ENCODE measurements around the gene EXOC3L4. TPM values are rescaled to one million over a fixed set of nuclear protein-coding genes. Genes with fewer than 3 reads are reported as not detected.

The EXOC3L4 gene
- total and polyA plus RNA-seq, 9 of the 15 experiments (the other 6 are each of a cell fraction or from before 2014, with no cell fraction given) = 0.10 to 6.7 (median 0.98) TPM; not detected in 1

- no peak for TF ChIP-seq ELF2 (CRISPR knock-in tag; IDR thresholded peaks at IDR 0.05)
- TF ChIP-seq NELFE (IDR thresholded peaks at IDR 0.05; ENCODE audit: insufficient read depth, insufficient read length) = no peak
- no peak for TF ChIP-seq ZC3H4 (CRISPR knock-in tag; IDR thresholded peaks at IDR 0.05; ENCODE audit: borderline replicate concordance)
- TF ChIP-seq MAFK (IDR thresholded peaks at IDR 0.05; ENCODE audit: low read length) = no peak
- TF ChIP-seq HCFC1 (IDR thresholded peaks at IDR 0.05; ENCODE audit: low read depth, low read length) = no peak
- no peak for TF ChIP-seq CBFA2T3 (IDR thresholded peaks at IDR 0.05)
- TF ChIP-seq MXI1 (IDR thresholded peaks at IDR 0.05; ENCODE audit: low read depth, low read length) = no peak
- no peak for TF ChIP-seq ARID4B (CRISPR knock-in tag; IDR thresholded peaks at IDR 0.05)
- TF ChIP-seq ZC3H8 (IDR thresholded peaks at IDR 0.05) = peak; percentile 54; the same call in 1 of the 2 replicates
- peak; percentile 60 for TF ChIP-seq SUPT5H (IDR thresholded peaks at IDR 0.05)
- peak; percentile 91 for TF ChIP-seq MCM3 (IDR thresholded peaks at IDR 0.05)
- TF ChIP-seq EP300 (IDR thresholded peaks at IDR 0.05; ENCODE audit: low read length) = no peak
- TF ChIP-seq TAL1 (IDR thresholded peaks at IDR 0.05) = 0 out of 2 replicates have a peak, but pooled peaks have one; percentile 15
- TF ChIP-seq ATF1 (CRISPR knock-in tag; IDR thresholded peaks at IDR 0.05) = no peak
- TF ChIP-seq ATF1 (tag; IDR thresholded peaks at IDR 0.05) = 0 out of 2 replicates have a peak, but pooled peaks have one; percentile 21
- TF ChIP-seq E2F4 (CRISPR knock-in tag; IDR thresholded peaks at IDR 0.05; ENCODE audit: low read depth) = no peak
- no peak for TF ChIP-seq ZNF583 (CRISPR knock-in tag; IDR thresholded peaks at IDR 0.05)
- 0 out of 2 replicates have a peak, but pooled peaks have one; percentile 19 for TF ChIP-seq DNMT1 (IDR thresholded peaks at IDR 0.05)
- TF ChIP-seq ZNF740 (CRISPR knock-in tag; IDR thresholded peaks at IDR 0.05) = 0 out of 2 replicates have a peak, but pooled peaks have one; percentile 37
- TF ChIP-seq ZNF740 (tag; IDR thresholded peaks at IDR 0.05) = no peak
- TF ChIP-seq TBP (optimal IDR thresholded peaks at IDR 0.05; ENCODE audit: low read depth, low read length) = no peak
- no peak for TF ChIP-seq DLX4 (CRISPR knock-in tag; IDR thresholded peaks at IDR 0.05)
- peak; percentile 67; the same call in 1 of the 2 replicates for TF ChIP-seq BCOR (IDR thresholded peaks at IDR 0.05)
- TF ChIP-seq ZNF217 (CRISPR knock-in tag; IDR thresholded peaks at IDR 0.05) = no peak
- TF ChIP-seq HLTF (IDR thresholded peaks at IDR 0.05) = peak; percentile 98
- no peak for TF ChIP-seq FOXA3 (CRISPR knock-in tag; conservative IDR thresholded peaks at IDR 0.05 in 1 of 2, IDR thresholded peaks at IDR 0.05 in 1 of 2)
Observed at GRCh38 chr14:103104654-103105452, 10.3 kb downstream of the EXOC3L4 start (continued).
